ENCODE results near the gene CDH23. TPM values are rescaled to one million over a fixed set of nuclear protein-coding genes. Genes with fewer than 3 reads are reported as not detected.
A peak's percentile ranks its signal among the peaks of the same experiment; 100 is the strongest.

CDH23 gene
- total RNA-seq, 2 donors from 2014 or later, result 1.1 to 2.8 TPM

GRCh38 chr10:71374481-71375233 lies 22.1 kb upstream of the CDH23 start:
- H3K4me1 Mint-ChIP-seq (ENCODE audit: low read depth), result peaks cover 12% of the 10 kb centered on the region
- no peak for ATAC-seq (replicated peaks in 1 of 2)
- H3K9me3 Mint-ChIP-seq, result no peaks in the 10 kb centered on the region
- H3K27ac Mint-ChIP-seq, result no peak overlapping the region
- peaks cover 4% of the 10 kb centered on the region for H3K27me3 Mint-ChIP-seq (ENCODE audit: low read depth)
- no peak overlapping the region for H3K4me3 Mint-ChIP-seq
- DNase-seq, result no peak
- H3K36me3 Mint-ChIP-seq (ENCODE audit: insufficient read depth in 2 of 2), result no peaks in the 10 kb centered on the region

- Mint-ChIP-seq H3K27ac (no peak overlapping the region), H3K27me3 (ENCODE audit: low read depth) (no peaks in the 10 kb centered on the region), H3K4me3 (peak overlapping the region; percentile 57 to 79), H3K9me3 (no peaks in the 10 kb centered on the region), H3K36me3 (ENCODE audit: insufficient read depth in 2 of 2) (no peaks in the 10 kb centered on the region), H3K4me1 (ENCODE audit: low read depth) (peaks cover 12% of the 10 kb centered on the region)
- DNase-seq (no peak), ATAC-seq (replicated peaks in 1 of 2) (no peak)
Measured at GRCh38 chr10:71375952-71376351, 20.8 kb upstream of the CDH23 start.

- Mint-ChIP-seq H3K9me3 (no peaks in the 10 kb centered on the region), H3K4me3 (no peak overlapping the region), H3K27ac (no peak overlapping the region), H3K36me3 (ENCODE audit: insufficient read depth in 2 of 2) (no peaks in the 10 kb centered on the region), H3K4me1 (ENCODE audit: low read depth) (peaks cover 6% of the 10 kb centered on the region), H3K27me3 (ENCODE audit: low read depth) (no peaks in the 10 kb centered on the region)
- ATAC-seq (replicated peaks in 1 of 2) (no peak), DNase-seq (no peak)
Measured at GRCh38 chr10:71378336-71379117, 18.2 kb upstream of the CDH23 start.

DNA sequence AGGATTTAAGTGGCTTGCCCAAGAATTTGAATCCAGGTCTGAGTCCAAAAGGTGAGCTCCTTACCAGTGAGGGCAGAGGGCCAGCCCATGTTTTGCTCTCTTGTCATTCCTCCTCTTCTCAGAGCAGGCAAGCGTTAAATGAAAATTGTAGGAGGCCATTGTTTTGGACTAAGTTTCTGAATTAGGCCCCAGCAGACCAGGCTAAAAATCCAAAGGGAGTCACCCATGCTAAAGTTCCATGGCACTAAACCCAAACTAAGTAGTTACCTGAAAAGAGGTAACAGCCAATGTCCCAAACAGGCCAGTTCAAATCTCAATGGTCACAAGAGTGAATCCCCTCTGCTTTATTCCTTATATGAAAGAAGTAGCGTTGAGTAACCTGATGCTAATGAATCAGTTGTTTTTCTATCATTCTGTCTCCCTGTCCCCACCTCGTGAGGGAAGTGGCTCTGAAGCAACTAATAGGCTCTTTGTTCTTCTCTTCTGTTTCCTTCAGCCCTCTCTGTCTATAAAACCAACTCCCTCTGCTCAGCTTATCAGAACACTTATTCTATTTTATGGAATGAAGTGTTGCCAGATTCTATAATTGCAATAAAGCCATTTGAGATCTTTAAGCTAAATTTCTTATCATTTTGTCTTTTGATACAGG lies 17.5 kb upstream of the CDH23 start:
- Mint-ChIP-seq H3K27me3 (ENCODE audit: low read depth) (no peaks in the 10 kb centered on the region), H3K4me3 (no peak overlapping the region), H3K27ac (no peak overlapping the region), H3K9me3 (no peaks in the 10 kb centered on the region), H3K4me1 (ENCODE audit: low read depth) (peaks cover 6% of the 10 kb centered on the region), H3K36me3 (ENCODE audit: insufficient read depth in 2 of 2) (no peaks in the 10 kb centered on the region)
- ATAC-seq (replicated peaks in 1 of 2) (no peak), DNase-seq (no peak)

DNA sequence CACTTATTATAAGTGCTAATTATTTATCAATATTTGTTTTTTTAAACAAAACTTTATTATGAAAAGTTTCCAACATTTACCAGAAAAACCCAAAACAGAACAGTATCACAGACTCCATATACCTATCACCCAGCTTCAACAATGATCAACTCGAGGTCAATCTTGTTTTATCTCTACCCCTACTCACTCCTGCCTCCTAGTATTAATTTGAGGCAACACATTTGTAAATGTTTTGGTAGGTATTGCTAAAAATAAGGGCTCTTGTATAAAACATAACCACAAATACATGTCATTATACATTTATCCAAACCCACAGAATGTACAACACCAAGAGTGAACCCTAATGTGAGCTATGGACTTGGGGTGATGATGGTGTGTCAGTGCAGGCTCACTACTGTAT lies 15.9 kb upstream of the CDH23 start:
- DNase-seq (no peak), ATAC-seq (replicated peaks in 1 of 2) (no peak)
- Mint-ChIP-seq H3K36me3 (ENCODE audit: insufficient read depth in 2 of 2) (no peaks in the 10 kb centered on the region), H3K27me3 (ENCODE audit: low read depth) (no peaks in the 10 kb centered on the region), H3K4me3 (no peak overlapping the region), H3K9me3 (no peaks in the 10 kb centered on the region), H3K27ac (no peak overlapping the region), H3K4me1 (ENCODE audit: low read depth) (peaks cover 6% of the 10 kb centered on the region)

GRCh38 chr10:71381611-71382010 lies 15.1 kb upstream of the CDH23 start:
- H3K4me3 Mint-ChIP-seq, result no peak overlapping the region
- H3K36me3 Mint-ChIP-seq (ENCODE audit: insufficient read depth in 2 of 2), result no peaks in the 10 kb centered on the region
- no peaks in the 10 kb centered on the region for H3K27me3 Mint-ChIP-seq (ENCODE audit: low read depth)
- H3K27ac Mint-ChIP-seq, result no peak overlapping the region
- H3K4me1 Mint-ChIP-seq (ENCODE audit: low read depth), result peaks cover 6% of the 10 kb centered on the region
- no peak for ATAC-seq (replicated peaks in 1 of 2)
- DNase-seq, result no peak
- no peaks in the 10 kb centered on the region for H3K9me3 Mint-ChIP-seq

DNA sequence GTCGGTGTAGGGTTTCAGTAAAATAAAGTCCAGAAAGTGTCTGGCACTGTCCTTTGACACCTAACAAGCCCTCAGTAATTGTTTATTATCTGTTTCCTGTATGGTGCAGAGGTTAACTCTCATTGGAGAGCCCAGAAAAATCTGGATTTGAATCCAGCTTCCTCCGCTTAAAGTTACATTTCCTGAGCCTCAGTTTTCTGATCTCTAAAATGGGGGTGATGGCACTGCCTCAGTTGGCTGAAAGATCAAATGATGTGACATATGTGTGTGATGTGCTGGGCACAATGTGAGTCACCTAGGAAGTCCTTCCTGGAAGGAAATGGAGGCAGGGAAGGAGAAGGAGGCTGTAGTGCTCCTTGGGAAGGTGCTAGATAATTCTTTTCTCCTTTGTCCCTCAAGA lies 14.7 kb upstream of the CDH23 start:
- Mint-ChIP-seq H3K4me1 (ENCODE audit: low read depth) (peaks cover 6% of the 10 kb centered on the region), H3K9me3 (no peaks in the 10 kb centered on the region), H3K4me3 (no peak overlapping the region), H3K27me3 (ENCODE audit: low read depth) (no peaks in the 10 kb centered on the region), H3K36me3 (ENCODE audit: insufficient read depth in 2 of 2) (no peaks in the 10 kb centered on the region), H3K27ac (no peak overlapping the region)
- DNase-seq (no peak), ATAC-seq (replicated peaks in 1 of 2) (no peak)

DNA sequence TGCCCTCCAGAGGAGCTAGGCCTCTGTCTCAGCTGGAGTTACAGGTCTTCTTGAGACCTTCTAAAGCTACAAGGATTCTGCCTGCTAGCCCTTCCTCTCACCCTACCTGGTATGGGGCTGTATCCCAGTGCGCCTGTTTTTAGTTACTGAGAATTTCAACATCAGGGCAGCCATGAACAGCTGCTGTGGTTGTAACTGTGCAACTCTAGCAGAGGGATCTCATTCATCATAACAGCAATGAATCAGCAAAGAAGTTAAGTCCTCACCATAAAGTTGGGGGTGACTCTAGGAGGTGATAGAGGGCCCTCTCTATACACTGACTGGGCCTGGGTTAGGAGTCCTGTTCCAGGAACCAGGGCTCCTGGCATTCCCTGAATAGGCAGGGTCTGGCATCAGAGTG lies 14.0 kb upstream of the CDH23 start:
- no peak for ATAC-seq (replicated peaks in 1 of 2)
- no peak for DNase-seq
- H3K9me3 Mint-ChIP-seq, result no peaks in the 10 kb centered on the region

DNA sequence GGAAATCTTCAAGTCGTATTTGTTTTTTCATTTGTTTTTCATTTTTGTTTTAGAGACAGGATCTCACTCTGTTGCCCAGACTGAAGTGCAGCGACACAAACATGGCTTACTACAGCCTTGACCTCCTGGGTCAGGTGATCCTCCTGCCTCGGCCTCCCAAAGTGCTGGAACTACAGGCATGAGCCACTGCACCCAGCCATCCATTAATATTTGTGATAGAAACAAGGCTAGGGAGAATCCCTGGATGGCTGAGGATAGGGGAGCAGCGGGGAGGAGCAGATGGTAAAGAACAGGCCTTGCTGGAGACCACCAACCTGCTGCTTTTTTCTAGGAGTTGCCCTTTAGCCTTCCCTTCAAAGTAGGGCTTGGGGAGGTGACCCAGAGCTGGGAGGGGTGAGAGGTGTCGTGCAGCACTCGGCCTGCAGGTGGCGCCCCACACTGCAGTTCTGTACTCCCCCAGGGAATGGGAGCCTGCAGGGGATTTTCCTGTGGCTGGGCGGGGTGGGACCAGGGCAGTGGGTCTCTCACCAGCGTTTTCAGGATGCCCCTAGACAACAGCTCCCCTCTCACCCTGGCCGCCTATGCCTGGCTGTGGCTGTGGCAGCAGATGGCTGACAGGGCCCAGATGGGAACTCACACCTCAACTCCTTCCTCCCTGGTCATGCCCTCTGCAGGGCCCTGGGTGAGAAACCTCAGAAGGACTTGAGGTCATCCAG lies 12.6 kb upstream of the CDH23 start:
- H3K27ac Mint-ChIP-seq, result no peak overlapping the region
- H3K9me3 Mint-ChIP-seq, result no peaks in the 10 kb centered on the region
- H3K27me3 Mint-ChIP-seq (ENCODE audit: low read depth), result no peaks in the 10 kb centered on the region
- peak; percentile 89 for ATAC-seq (replicated peaks in 1 of 2)
- no peaks in the 10 kb centered on the region for H3K36me3 Mint-ChIP-seq (ENCODE audit: insufficient read depth in 2 of 2)
- no peak overlapping the region for H3K4me3 Mint-ChIP-seq
- peak; percentile 77 to 81 for DNase-seq
- no peaks in the 10 kb centered on the region for H3K4me1 Mint-ChIP-seq (ENCODE audit: low read depth)

More for the DNA sequence above, 14.0 kb upstream of the CDH23 start:
- Mint-ChIP-seq H3K27ac (no peak overlapping the region), H3K4me1 (ENCODE audit: low read depth) (peaks cover under 1% of the 10 kb centered on the region), H3K4me3 (no peak overlapping the region), H3K27me3 (ENCODE audit: low read depth) (no peaks in the 10 kb centered on the region), H3K36me3 (ENCODE audit: insufficient read depth in 2 of 2) (no peaks in the 10 kb centered on the region)

GRCh38 chr10:71388171-71388570 lies 8.5 kb upstream of the CDH23 start:
- DNase-seq, result no peak
- no peak for ATAC-seq (replicated peaks in 1 of 2)
- Mint-ChIP-seq H3K4me1 (ENCODE audit: low read depth) (no peaks in the 10 kb centered on the region), H3K27ac (no peak overlapping the region), H3K9me3 (no peaks in the 10 kb centered on the region), H3K36me3 (ENCODE audit: insufficient read depth in 2 of 2) (no peaks in the 10 kb centered on the region), H3K4me3 (no peak overlapping the region), H3K27me3 (ENCODE audit: low read depth) (peaks cover 21% of the 10 kb centered on the region)

GRCh38 chr10:71388583-71389310 lies 8.0 kb upstream of the CDH23 start:
- peaks cover 27% of the 10 kb centered on the region for H3K27me3 Mint-ChIP-seq (ENCODE audit: low read depth)
- H3K4me1 Mint-ChIP-seq (ENCODE audit: low read depth), result no peaks in the 10 kb centered on the region
- no peak overlapping the region for H3K27ac Mint-ChIP-seq
- no peak for DNase-seq
- H3K9me3 Mint-ChIP-seq, result no peaks in the 10 kb centered on the region
- no peak overlapping the region for H3K4me3 Mint-ChIP-seq
- no peaks in the 10 kb centered on the region for H3K36me3 Mint-ChIP-seq (ENCODE audit: insufficient read depth in 2 of 2)
- ATAC-seq (replicated peaks in 1 of 2), result no peak

DNA sequence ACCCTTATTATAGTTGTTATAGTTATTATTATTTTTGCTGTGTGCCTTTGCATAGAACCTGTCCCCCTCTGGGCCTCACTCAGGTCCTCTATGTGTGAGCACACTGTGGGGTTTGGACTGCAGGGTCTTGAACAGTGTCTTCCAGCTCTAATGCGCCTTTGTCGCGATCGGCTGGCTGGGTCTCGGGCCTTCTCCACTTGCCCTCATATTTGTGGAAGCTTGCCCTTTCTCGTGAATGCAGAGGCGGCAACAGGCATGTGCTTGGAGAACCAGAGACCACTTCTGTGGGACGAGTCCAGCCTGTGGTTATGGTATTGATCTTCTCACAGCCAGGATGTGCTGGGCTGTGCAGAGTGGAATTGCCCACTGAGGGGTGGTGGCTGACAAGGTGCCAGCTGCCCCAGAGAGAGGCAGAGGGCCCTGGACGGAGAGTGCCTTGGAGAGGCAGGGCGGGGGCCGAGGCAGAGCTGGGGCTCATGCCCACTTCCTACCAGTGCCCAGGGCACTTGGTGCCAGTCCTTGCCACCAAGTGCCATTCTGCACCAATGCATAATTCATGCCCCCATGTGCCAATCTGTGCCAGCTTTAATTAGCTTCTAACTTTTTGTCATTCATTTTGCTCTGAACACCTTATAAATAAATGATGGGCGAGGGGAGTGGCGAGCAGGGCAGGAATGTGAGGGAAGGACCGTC lies 6.8 kb upstream of the CDH23 start:
- H3K27ac Mint-ChIP-seq, result no peak overlapping the region

More for the DNA sequence above, 6.8 kb upstream of the CDH23 start:
- no peak for ATAC-seq (replicated peaks in 1 of 2)
- H3K27me3 Mint-ChIP-seq (ENCODE audit: low read depth), result peaks cover 38% of the 10 kb centered on the region
- DNase-seq, result no peak
- H3K4me3 Mint-ChIP-seq, result no peak overlapping the region
- H3K36me3 Mint-ChIP-seq (ENCODE audit: insufficient read depth in 2 of 2), result no peaks in the 10 kb centered on the region
- no peaks in the 10 kb centered on the region for H3K9me3 Mint-ChIP-seq
- no peaks in the 10 kb centered on the region for H3K4me1 Mint-ChIP-seq (ENCODE audit: low read depth)

Data from activated T-cell treated with anti-CD3 and anti-CD28 coated beads, Interleukin-2, amount 50 U/mL, for 72 hours (primary cell).